HepG2 (cell line): ENCODE results near the gene DAAM2.

Source experiments
- CCAR2 ChIP-seq: fragments of 200-400 bp; formaldehyde crosslinking; optimal IDR thresholded peaks from 2 replicates; pipeline ENCODE3; 2018; ENCODE audit warnings: low read depth, mild to moderate bottlenecking, low read length, moderate library complexity
- EZH2 ChIP-seq: conservative IDR thresholded peaks from 2 replicates; pipeline ENCODE4 v1.6.1; 2012; ENCODE audit warnings: mild to moderate bottlenecking, low read depth, low read length, moderate library complexity
- GABPA ChIP-seq, 2 experiments: IDR thresholded peaks; 2 replicates each; pipeline ENCODE4 v1.6.1; 2011 to 2016; ENCODE audit warnings: low read depth in 2 of 2, low read length in 1 of 2, missing biosample characterization in 1 of 2, missing genetic modification characterization in 1 of 2
- HOXA5 ChIP-seq: sonication (generic); formaldehyde crosslinking; IDR thresholded peaks from 2 replicates; pipeline ENCODE4 v1.4.0; 2020; ENCODE audit warnings: missing genetic modification reagents
- PRPF4 ChIP-seq: fragments of 200-400 bp; formaldehyde crosslinking; IDR thresholded peaks from 2 replicates; pipeline ENCODE4 v1.6.1; 2016; ENCODE audit warnings: low read length, low read depth; ENCODE audit not compliant: poor library complexity, severe bottlenecking
- ZFP41 ChIP-seq: sonication (generic); formaldehyde crosslinking; IDR thresholded peaks from 2 replicates; pipeline ENCODE4 v1.4.0; 2020; ENCODE audit warnings: mild to moderate bottlenecking, missing genetic modification reagents, borderline replicate concordance
- ZFYVE20 ChIP-seq: sonication (generic); formaldehyde crosslinking; IDR thresholded peaks from 2 replicates; pipeline ENCODE4 v1.8.0; 2023; ENCODE audit warnings: low read depth, mild to moderate bottlenecking, moderate library complexity, missing genetic modification reagents, borderline replicate concordance
- ZNF713 ChIP-seq: sonication (generic); formaldehyde crosslinking; IDR thresholded peaks from 2 replicates; pipeline ENCODE4 v1.4.0; 2020; ENCODE audit warnings: mild to moderate bottlenecking, missing genetic modification reagents
- TF ChIP-seq, protein P1 (sequence below): sonication (generic); formaldehyde crosslinking; IDR thresholded peaks from 2 replicates; pipeline ENCODE4 v1.5.0; 2020; ENCODE audit warnings: mild to moderate bottlenecking, missing genetic modification reagents, moderate library complexity
- TF ChIP-seq, protein P2 (sequence below): IDR thresholded peaks from 2 replicates; pipeline ENCODE4 v1.6.1; 2016; ENCODE audit warnings: low read depth, control low read depth
- TF ChIP-seq, protein P3 (sequence below): sonication (generic); formaldehyde crosslinking; conservative IDR thresholded peaks from 2 replicates; pipeline ENCODE4 v1.5.0; 2020; ENCODE audit warnings: missing genetic modification reagents
- TF ChIP-seq, protein P4 (sequence below): sonication (generic); formaldehyde crosslinking; conservative IDR thresholded peaks from 2 replicates; pipeline ENCODE4 v1.4.0; 2020; ENCODE audit warnings: missing genetic modification reagents
- TF ChIP-seq, protein P5 (sequence below): fragments of 450-650 bp; IDR thresholded peaks from 2 replicates; pipeline ENCODE4 v1.6.1; 2017; ENCODE audit warnings: mild to moderate bottlenecking
- TF ChIP-seq, protein P6 (sequence below): sonication (generic); formaldehyde crosslinking; IDR thresholded peaks from 2 replicates; pipeline ENCODE4 v1.8.1; 2022; ENCODE audit warnings: mild to moderate bottlenecking, missing genetic modification reagents

DNA sequence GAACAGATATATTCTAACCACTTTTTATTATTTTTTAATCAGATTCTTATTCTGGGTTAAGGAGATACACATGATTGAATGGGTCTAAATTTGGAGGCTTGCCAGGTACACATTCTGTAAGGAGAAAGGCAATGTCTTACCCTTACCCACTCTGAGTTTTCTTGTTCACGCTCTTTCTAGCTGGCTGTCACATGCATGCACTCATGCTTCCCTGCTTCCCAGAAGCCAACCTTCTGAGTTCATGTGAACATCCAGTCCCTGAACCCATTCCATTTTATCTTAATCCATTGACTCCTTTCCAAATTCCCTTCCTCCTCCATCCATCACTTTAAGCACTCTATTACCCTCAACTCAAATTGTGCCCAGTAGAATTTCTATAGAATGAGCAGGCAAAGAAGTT, 159.5 kb downstream of the DAAM2 start:
- TF ChIP-seq PRPF4 (no peak), EZH2 (no peak), CCAR2 (no peak), HOXA5 (no peak), ZNF713 (CRISPR knock-in tag) (no peak), ZFP41 (CRISPR knock-in tag) (no peak), ZFYVE20 (CRISPR knock-in tag) (no peak), GABPA (IDR thresholded peaks at IDR 0.05; ENCODE audit: low read depth, low read length) (no peak), GABPA (CRISPR knock-in tag; IDR thresholded peaks at IDR 0.05; ENCODE audit: low read depth) (no peak)
- TF ChIP-seq, protein P1, sequence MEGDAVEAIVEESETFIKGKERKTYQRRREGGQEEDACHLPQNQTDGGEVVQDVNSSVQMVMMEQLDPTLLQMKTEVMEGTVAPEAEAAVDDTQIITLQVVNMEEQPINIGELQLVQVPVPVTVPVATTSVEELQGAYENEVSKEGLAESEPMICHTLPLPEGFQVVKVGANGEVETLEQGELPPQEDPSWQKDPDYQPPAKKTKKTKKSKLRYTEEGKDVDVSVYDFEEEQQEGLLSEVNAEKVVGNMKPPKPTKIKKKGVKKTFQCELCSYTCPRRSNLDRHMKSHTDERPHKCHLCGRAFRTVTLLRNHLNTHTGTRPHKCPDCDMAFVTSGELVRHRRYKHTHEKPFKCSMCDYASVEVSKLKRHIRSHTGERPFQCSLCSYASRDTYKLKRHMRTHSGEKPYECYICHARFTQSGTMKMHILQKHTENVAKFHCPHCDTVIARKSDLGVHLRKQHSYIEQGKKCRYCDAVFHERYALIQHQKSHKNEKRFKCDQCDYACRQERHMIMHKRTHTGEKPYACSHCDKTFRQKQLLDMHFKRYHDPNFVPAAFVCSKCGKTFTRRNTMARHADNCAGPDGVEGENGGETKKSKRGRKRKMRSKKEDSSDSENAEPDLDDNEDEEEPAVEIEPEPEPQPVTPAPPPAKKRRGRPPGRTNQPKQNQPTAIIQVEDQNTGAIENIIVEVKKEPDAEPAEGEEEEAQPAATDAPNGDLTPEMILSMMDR = no peak
- TF ChIP-seq, protein P2, sequence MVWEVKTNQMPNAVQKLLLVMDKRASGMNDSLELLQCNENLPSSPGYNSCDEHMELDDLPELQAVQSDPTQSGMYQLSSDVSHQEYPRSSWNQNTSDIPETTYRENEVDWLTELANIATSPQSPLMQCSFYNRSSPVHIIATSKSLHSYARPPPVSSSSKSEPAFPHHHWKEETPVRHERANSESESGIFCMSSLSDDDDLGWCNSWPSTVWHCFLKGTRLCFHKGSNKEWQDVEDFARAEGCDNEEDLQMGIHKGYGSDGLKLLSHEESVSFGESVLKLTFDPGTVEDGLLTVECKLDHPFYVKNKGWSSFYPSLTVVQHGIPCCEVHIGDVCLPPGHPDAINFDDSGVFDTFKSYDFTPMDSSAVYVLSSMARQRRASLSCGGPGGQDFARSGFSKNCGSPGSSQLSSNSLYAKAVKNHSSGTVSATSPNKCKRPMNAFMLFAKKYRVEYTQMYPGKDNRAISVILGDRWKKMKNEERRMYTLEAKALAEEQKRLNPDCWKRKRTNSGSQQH (CRISPR knock-in tag) = no peak
- TF ChIP-seq, protein P3, sequence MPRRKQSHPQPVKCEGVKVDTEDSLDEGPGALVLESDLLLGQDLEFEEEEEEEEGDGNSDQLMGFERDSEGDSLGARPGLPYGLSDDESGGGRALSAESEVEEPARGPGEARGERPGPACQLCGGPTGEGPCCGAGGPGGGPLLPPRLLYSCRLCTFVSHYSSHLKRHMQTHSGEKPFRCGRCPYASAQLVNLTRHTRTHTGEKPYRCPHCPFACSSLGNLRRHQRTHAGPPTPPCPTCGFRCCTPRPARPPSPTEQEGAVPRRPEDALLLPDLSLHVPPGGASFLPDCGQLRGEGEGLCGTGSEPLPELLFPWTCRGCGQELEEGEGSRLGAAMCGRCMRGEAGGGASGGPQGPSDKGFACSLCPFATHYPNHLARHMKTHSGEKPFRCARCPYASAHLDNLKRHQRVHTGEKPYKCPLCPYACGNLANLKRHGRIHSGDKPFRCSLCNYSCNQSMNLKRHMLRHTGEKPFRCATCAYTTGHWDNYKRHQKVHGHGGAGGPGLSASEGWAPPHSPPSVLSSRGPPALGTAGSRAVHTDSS (CRISPR knock-in tag) = no peak
- TF ChIP-seq, protein P4, sequence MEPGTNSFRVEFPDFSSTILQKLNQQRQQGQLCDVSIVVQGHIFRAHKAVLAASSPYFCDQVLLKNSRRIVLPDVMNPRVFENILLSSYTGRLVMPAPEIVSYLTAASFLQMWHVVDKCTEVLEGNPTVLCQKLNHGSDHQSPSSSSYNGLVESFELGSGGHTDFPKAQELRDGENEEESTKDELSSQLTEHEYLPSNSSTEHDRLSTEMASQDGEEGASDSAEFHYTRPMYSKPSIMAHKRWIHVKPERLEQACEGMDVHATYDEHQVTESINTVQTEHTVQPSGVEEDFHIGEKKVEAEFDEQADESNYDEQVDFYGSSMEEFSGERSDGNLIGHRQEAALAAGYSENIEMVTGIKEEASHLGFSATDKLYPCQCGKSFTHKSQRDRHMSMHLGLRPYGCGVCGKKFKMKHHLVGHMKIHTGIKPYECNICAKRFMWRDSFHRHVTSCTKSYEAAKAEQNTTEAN (CRISPR knock-in tag) = no peak
- TF ChIP-seq, protein P5, sequence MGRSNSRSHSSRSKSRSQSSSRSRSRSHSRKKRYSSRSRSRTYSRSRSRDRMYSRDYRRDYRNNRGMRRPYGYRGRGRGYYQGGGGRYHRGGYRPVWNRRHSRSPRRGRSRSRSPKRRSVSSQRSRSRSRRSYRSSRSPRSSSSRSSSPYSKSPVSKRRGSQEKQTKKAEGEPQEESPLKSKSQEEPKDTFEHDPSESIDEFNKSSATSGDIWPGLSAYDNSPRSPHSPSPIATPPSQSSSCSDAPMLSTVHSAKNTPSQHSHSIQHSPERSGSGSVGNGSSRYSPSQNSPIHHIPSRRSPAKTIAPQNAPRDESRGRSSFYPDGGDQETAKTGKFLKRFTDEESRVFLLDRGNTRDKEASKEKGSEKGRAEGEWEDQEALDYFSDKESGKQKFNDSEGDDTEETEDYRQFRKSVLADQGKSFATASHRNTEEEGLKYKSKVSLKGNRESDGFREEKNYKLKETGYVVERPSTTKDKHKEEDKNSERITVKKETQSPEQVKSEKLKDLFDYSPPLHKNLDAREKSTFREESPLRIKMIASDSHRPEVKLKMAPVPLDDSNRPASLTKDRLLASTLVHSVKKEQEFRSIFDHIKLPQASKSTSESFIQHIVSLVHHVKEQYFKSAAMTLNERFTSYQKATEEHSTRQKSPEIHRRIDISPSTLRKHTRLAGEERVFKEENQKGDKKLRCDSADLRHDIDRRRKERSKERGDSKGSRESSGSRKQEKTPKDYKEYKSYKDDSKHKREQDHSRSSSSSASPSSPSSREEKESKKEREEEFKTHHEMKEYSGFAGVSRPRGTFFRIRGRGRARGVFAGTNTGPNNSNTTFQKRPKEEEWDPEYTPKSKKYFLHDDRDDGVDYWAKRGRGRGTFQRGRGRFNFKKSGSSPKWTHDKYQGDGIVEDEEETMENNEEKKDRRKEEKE = no peak
- TF ChIP-seq, protein P6, sequence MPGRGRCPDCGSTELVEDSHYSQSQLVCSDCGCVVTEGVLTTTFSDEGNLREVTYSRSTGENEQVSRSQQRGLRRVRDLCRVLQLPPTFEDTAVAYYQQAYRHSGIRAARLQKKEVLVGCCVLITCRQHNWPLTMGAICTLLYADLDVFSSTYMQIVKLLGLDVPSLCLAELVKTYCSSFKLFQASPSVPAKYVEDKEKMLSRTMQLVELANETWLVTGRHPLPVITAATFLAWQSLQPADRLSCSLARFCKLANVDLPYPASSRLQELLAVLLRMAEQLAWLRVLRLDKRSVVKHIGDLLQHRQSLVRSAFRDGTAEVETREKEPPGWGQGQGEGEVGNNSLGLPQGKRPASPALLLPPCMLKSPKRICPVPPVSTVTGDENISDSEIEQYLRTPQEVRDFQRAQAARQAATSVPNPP (CRISPR knock-in tag) = no peak
